Naive thymus-derived CD4-positive, alpha-beta T cell (primary cell): ENCODE results near the gene PALLD. TPM values are rescaled to one million over a fixed set of nuclear protein-coding genes. Genes with fewer than 3 reads are reported as not detected.

Source experiments
- ATAC-seq: fragments of 150-1000 bp; cut with Tn5 transposase; 2 replicates; pipeline ENCODE4 v1.10.0; 2021; ENCODE audit warnings: mild to moderate bottlenecking, moderate library complexity
- CTCF ChIA-PET: fragments of 350-600 bp; sonication (Branson Sonifier 250); formaldehyde crosslinking; loops from one replicate; lab custom pipeline; 2021; ENCODE audit warnings: antibody characterized with exemption; lab: Charles Lee
- POLR2A ChIA-PET: fragments of 350-600 bp; sonication (Branson Sonifier 250); formaldehyde crosslinking; loops from one replicate; lab custom pipeline; 2021; ENCODE audit warnings: antibody characterized with exemption, inconsistent platforms; lab: Charles Lee
- DNase-seq, 9 donors: peaks; one replicate each; pipeline versions ENCODE4 v3.0.0 to v3.0.0-alpha.2; 2020 to 2022; ENCODE audit warnings: mixed read lengths in 1 of 9
- H3K27ac ChIP-seq: one replicate; pipeline ENCODE4 v1.7.0; 2013; ENCODE audit warnings: mild to moderate bottlenecking, low read depth, low read length, moderate library complexity
- H3K27me3 ChIP-seq, 2 donors: one replicate each; pipeline ENCODE4 v1.7.0; 2013; ENCODE audit warnings: low read length in 2 of 2, mild to moderate bottlenecking in 2 of 2, moderate library complexity in 2 of 2; ENCODE audit not compliant: control insufficient read depth in 2 of 2, insufficient read depth in 2 of 2
- H3K36me3 ChIP-seq, 3 experiments: 1 replicate in 2 of 3; 2 replicates in 1 of 3; pipeline ENCODE4 v1.7.0; 2013; ENCODE audit warnings: low read length in 3 of 3, mild to moderate bottlenecking in 3 of 3, moderate library complexity in 1 of 3; ENCODE audit not compliant: insufficient read depth in 3 of 3, control insufficient read depth in 2 of 3
- H3K4me1 ChIP-seq, 2 donors: one replicate each; pipeline ENCODE4 v1.7.0; 2013; ENCODE audit warnings: low read length in 2 of 2, mild to moderate bottlenecking in 2 of 2, moderate library complexity in 1 of 2; ENCODE audit not compliant: control insufficient read depth in 2 of 2, insufficient read depth in 2 of 2
- H3K4me3 ChIP-seq: 2 replicates; pipeline ENCODE4 v1.7.0; 2013; ENCODE audit warnings: mild to moderate bottlenecking, low read length
- H3K9me3 ChIP-seq, 3 experiments: 1 replicate in 2 of 3; 2 replicates in 1 of 3; pipeline ENCODE4 v1.7.0; 2013; ENCODE audit warnings: low read length in 3 of 3; ENCODE audit not compliant: control insufficient read depth in 2 of 3
- H3K27ac Mint-ChIP-seq, 9 donors: one replicate each; pipeline ENCODE4 v1.8.0; 2020 to 2022; ENCODE audit warnings: mixed read lengths in 9 of 9, mild to moderate bottlenecking in 8 of 9, moderate library complexity in 5 of 9, inconsistent platforms in 2 of 9
- H3K27me3 Mint-ChIP-seq, 5 donors: one replicate each; pipeline ENCODE4 v1.8.0; 2021 to 2022; ENCODE audit warnings: mixed read lengths in 5 of 5, mild to moderate bottlenecking in 1 of 5
- H3K36me3 Mint-ChIP-seq, 5 donors: one replicate each; pipeline ENCODE4 v1.8.0; 2020 to 2022; ENCODE audit warnings: mixed read lengths in 5 of 5, mild to moderate bottlenecking in 3 of 5, inconsistent platforms in 1 of 5
- H3K4me1 Mint-ChIP-seq, 7 donors: one replicate each; pipeline ENCODE4 v1.8.0; 2020 to 2022; ENCODE audit warnings: mixed read lengths in 7 of 7, mild to moderate bottlenecking in 3 of 7, inconsistent platforms in 1 of 7
- H3K4me3 Mint-ChIP-seq, 10 donors: one replicate each; pipeline ENCODE4 v1.8.0; 2020 to 2022; ENCODE audit warnings: mild to moderate bottlenecking in 10 of 10, mixed read lengths in 10 of 10, moderate library complexity in 6 of 10, inconsistent platforms in 2 of 10
- H3K9me3 Mint-ChIP-seq, 11 donors: one replicate each; pipeline ENCODE4 v1.8.0; 2020 to 2022; ENCODE audit warnings: mixed read lengths in 11 of 11, mild to moderate bottlenecking in 4 of 11, inconsistent platforms in 1 of 11, moderate library complexity in 1 of 11
- intact Hi-C, 2 donors: fragments of 100-400 bp; cut with micrococcal nuclease; formaldehyde crosslinking; loops; one replicate each; pipeline ENCODE4 v1.15.1; 2023
- polyA plus RNA-seq, 2 donors: library from polyadenylated mRNA; unstranded; fragments of 300-500 nt; fragmentation: Illumina TruSeq; gene quantifications; one replicate each; pipeline ENCODE4 v1.2.3, GENCODE V29; 2021
- total RNA-seq, 6 experiments: library from RNA in 5 of 6; stranded (reverse) in 5 of 6; gene quantifications; 1 replicate in 5 of 6; 2 replicates in 1 of 6; pipeline ENCODE4 v1.2.3 and lab custom pipeline; 2021 to 2026

Gene PALLD
- total and polyA plus RNA-seq, 7 experiments from 2014 or later: 0.51 to 11.9 (median 0.76) TPM

DNA sequence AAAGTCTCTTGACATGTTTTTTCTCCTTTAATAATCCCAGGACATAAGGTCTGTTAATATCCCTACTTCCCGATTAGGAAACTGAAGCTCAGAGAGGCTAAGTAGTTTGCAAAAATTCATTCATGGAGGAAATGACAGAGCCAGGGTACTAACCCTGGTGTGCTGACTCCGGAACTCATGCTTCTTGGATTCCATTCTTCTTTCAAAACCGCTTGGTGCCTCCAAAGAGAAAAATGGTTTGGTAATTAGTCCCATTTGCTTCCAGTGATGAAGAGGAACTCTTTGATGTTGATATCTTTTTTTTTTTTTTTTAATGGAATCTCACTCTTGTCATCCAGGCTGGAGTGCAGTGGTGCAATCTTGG is 146.9 kb downstream of the PALLD start:
- H3K36me3 Mint-ChIP-seq: peaks cover 0 to 7% (median 0%) of the 10 kb centered on the region in 5 donors
- H3K27me3 ChIP-seq: no peaks in the 10 kb centered on the region
- DNase-seq (no peak), ATAC-seq (no peak)
- H3K27ac ChIP-seq: no peak overlapping the region
- peaks cover 5 to 37% (median 26%) of the 10 kb centered on the region in 5 donors for H3K27me3 Mint-ChIP-seq
- H3K4me3 Mint-ChIP-seq: no peak overlapping the region
- ChIA-PET POLR2A (no interaction called here), CTCF (no interaction called here)
- no peak overlapping the region for H3K4me3 ChIP-seq
- intact Hi-C loops: no loop called here
- H3K27ac Mint-ChIP-seq: no peak overlapping the region
- H3K36me3 ChIP-seq: no peaks in the 10 kb centered on the region
- no peaks in the 10 kb centered on the region for H3K4me1 Mint-ChIP-seq
- H3K9me3 Mint-ChIP-seq: peaks cover 0 to 7% (median 0%) of the 10 kb centered on the region in 11 donors
- H3K4me1 ChIP-seq: no peaks in the 10 kb centered on the region
- H3K9me3 ChIP-seq: no peaks in the 10 kb centered on the region

DNA sequence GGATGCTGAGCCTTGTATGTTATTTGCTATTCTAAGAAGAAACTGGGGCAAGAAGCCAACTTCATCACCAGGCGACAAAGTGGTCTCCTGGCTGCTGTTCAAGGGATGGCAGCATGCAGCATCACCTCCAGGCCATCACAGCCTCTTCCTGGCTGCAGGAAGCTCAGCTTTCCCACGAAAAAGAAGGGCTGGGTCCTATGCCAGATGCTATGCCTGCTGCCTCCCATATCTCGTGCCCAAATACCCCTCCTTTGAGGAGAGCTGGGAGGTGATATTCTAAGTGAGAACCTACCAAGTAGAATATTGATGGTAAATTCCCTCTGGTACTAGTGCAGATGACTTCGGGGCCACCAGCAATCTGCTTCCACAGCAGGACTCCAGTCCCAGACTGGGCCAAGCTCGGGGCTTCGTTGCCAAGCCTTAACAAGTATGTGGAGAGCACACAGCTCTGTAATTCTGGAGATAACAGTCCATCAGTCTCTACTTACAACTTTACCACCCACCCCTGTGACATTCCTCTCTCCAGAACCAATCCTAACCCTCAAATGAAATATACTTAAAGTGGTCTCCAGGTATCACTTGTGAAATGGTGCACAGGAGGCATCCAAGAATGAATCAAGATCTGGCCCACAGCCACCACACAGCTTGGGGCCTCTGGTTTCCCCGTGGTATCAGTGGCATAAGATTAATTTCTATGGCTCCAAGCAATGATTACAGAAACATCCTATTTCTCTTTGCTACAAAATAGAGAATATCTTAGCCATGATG is 149.3 kb downstream of the PALLD start:
- no peaks in the 10 kb centered on the region for H3K36me3 Mint-ChIP-seq

DNA sequence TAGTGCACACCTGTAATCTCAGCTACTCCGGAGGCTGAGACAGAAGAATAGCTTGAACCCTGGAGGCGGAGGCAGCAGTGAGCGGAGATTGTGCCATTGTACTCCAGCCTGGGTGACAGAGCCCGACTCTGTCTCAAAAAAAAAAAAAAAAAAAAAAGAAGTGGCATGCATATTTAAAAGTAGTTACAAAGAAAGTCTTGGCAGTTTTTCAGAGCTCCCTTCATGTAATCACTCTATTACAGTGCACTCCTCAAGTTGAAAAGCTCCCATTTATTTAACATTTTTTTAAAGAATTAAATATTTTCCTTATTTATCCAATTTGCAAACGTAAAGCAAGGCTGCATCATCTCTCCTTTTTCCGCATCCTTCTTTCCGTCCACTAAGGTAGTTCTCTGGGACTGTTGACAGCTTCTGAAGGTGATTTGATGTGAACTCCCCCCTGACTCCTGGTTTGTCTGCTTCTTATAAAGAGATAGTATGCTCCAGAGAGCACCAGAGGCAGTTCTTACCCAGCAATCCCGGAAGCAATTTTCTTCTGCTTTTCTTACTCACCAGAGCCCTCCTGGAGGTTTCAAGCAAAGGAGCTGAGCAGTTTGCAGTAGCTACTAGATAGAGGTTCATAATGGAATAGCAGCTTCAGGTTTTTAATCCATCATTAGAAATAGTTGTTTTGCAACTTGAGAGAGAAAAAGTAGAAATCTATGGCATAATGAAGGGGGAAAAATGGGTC is 151.0 kb downstream of the PALLD start:
- ATAC-seq (no peak), DNase-seq (no peak)
- intact Hi-C loops: no loop called here
- ChIA-PET POLR2A (no interaction called here), CTCF (no interaction called here)
- Mint-ChIP-seq H3K27ac (no peak overlapping the region), H3K4me3 (no peak overlapping the region), H3K27me3 (peaks cover 19 to 37% (median 24%) of the 10 kb centered on the region in 5 donors), H3K4me1 (no peaks in the 10 kb centered on the region), H3K36me3 (no peaks in the 10 kb centered on the region), H3K9me3 (no peaks in the 10 kb centered on the region)
- Histone ChIP-seq H3K36me3 (no peaks in the 10 kb centered on the region), H3K9me3 (no peaks in the 10 kb centered on the region), H3K27me3 (no peaks in the 10 kb centered on the region), H3K27ac (no peak overlapping the region), H3K4me3 (no peak overlapping the region), H3K4me1 (no peaks in the 10 kb centered on the region)

More for the DNA sequence above, 149.3 kb downstream of the PALLD start:
- H3K9me3 ChIP-seq: no peaks in the 10 kb centered on the region
- CTCF ChIA-PET: no interaction called here
- no peaks in the 10 kb centered on the region for H3K4me1 ChIP-seq
- peaks cover 11 to 36% (median 28%) of the 10 kb centered on the region in 5 donors for H3K27me3 Mint-ChIP-seq
- H3K9me3 Mint-ChIP-seq: no peaks in the 10 kb centered on the region
- DNase-seq (no peak), ATAC-seq (no peak)
- POLR2A ChIA-PET: no interaction called here
- H3K4me3 Mint-ChIP-seq: no peak overlapping the region
- H3K27ac Mint-ChIP-seq: no peak overlapping the region
- H3K27ac ChIP-seq: no peak overlapping the region
- no peaks in the 10 kb centered on the region for H3K4me1 Mint-ChIP-seq
- no peak overlapping the region for H3K4me3 ChIP-seq
- no peaks in the 10 kb centered on the region for H3K36me3 ChIP-seq
- no peaks in the 10 kb centered on the region for H3K27me3 ChIP-seq
- intact Hi-C loops: no loop called here

DNA sequence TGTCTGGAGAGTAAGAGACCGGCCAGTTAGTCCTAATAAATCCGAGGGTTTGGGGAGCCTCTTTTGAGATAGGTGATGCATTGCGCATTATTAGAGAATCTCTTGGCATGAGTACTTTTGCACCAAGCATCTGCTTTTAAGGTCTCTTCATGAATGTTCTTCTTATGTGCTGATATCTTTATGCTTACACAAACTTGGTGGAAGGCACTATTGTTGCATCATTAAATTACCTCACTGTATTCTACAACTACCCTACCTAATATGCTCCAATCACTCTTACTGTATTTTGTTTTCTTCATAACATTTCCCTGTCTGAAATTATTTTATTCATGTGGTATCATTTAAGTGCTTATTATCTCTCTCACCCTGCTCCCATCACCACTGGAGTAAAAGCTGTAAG is 151.6 kb downstream of the PALLD start:
- H3K27me3 Mint-ChIP-seq: peaks cover 19 to 38% (median 24%) of the 10 kb centered on the region in 5 donors
- Histone ChIP-seq H3K4me1 (no peaks in the 10 kb centered on the region), H3K36me3 (no peaks in the 10 kb centered on the region), H3K4me3 (no peak overlapping the region), H3K27me3 (no peaks in the 10 kb centered on the region), H3K27ac (no peak overlapping the region), H3K9me3 (no peaks in the 10 kb centered on the region)
- ChIA-PET CTCF (no interaction called here), POLR2A (no interaction called here)
- H3K4me1 Mint-ChIP-seq: no peaks in the 10 kb centered on the region
- H3K36me3 Mint-ChIP-seq: no peaks in the 10 kb centered on the region
- H3K27ac Mint-ChIP-seq: no peak overlapping the region
- no peak for ATAC-seq
- DNase-seq: no peak
- no peaks in the 10 kb centered on the region for H3K9me3 Mint-ChIP-seq
- H3K4me3 Mint-ChIP-seq: no peak overlapping the region
- intact Hi-C loops: no loop called here

DNA sequence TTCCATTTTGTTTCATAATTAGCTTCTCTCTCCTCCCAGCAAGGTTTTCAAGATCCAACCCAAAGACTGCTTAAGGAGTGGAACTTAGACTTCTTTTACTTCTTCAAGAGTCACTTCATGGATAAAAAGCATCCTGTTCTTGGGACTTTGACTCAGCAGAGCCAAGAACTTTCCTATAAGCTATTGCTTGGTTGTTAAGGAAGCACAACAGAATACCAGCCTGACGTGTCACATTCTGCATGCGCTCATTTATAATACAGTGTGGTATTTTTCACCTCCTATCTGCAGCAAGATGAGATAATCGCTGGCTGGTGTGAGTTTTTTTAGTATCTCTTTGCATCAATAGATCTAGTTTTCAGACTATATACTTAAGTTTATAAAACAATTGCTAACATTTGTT is 152.1 kb downstream of the PALLD start:
- DNase-seq (no peak), ATAC-seq (no peak)
- H3K27ac ChIP-seq: no peak overlapping the region
- H3K9me3 Mint-ChIP-seq: no peaks in the 10 kb centered on the region
- ChIA-PET POLR2A (no interaction called here), CTCF (no interaction called here)
- no peaks in the 10 kb centered on the region for H3K36me3 ChIP-seq
- intact Hi-C loops: no loop called here
- no peak overlapping the region for H3K27ac Mint-ChIP-seq
- H3K9me3 ChIP-seq: no peaks in the 10 kb centered on the region
- H3K27me3 ChIP-seq: no peaks in the 10 kb centered on the region
- H3K4me3 Mint-ChIP-seq: no peak overlapping the region
- H3K4me1 Mint-ChIP-seq: no peaks in the 10 kb centered on the region
- H3K36me3 Mint-ChIP-seq: no peaks in the 10 kb centered on the region
- no peak overlapping the region for H3K4me3 ChIP-seq
- H3K4me1 ChIP-seq: no peaks in the 10 kb centered on the region
- peaks cover 19 to 38% (median 24%) of the 10 kb centered on the region in 5 donors for H3K27me3 Mint-ChIP-seq

DNA sequence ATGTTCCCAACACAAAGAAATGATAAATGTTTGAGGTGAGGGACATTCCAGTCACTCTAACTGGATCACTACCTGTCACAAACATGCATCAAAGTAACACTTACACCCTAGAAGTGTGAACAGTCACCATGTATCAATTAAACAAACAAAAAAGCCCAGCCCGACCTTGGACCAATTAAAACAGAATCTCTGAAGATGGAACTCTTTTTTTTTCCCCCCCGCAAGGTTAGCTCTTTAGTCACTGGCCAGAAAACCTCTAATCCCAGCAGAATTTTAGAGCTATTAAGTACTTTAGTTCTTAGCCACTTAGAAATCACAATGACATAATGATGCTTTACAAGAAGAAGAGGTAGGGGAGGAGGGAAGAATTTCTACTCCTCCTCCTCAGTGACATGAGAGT is 154.5 kb downstream of the PALLD start:
- no peak overlapping the region for H3K27ac ChIP-seq
- no peaks in the 10 kb centered on the region for H3K4me1 ChIP-seq
- DNase-seq (no peak), ATAC-seq (no peak)
- no peaks in the 10 kb centered on the region for H3K27me3 ChIP-seq
- CTCF ChIA-PET: no interaction called here
- Mint-ChIP-seq H3K27me3 (peaks cover 17 to 39% (median 26%) of the 10 kb centered on the region in 5 donors), H3K27ac (no peak overlapping the region), H3K36me3 (no peaks in the 10 kb centered on the region), H3K4me1 (peaks cover 0 to 8% (median 2%) of the 10 kb centered on the region in 7 donors), H3K9me3 (no peaks in the 10 kb centered on the region), H3K4me3 (no peak overlapping the region)
- H3K4me3 ChIP-seq: no peak overlapping the region
- POLR2A ChIA-PET: no interaction called here
- no peaks in the 10 kb centered on the region for H3K9me3 ChIP-seq
- no peaks in the 10 kb centered on the region for H3K36me3 ChIP-seq
- intact Hi-C loops: no loop called here
